GM18508 (cell line): ENCODE results near the gene IER5.

Experiments used
- ATAC-seq: cut with Tn5 transposase; IDR thresholded peaks from one replicate; pipeline ENCODE4 v1.9.1; 2021; ENCODE audit warnings: moderate number of reproducible peaks; ENCODE audit not compliant: insufficient read depth, unreplicated experiment

Gene IER5

GRCh38 chr1:181128592-181129497, 40.3 kb downstream of the IER5 start:
- peak; percentile 41 for ATAC-seq

DNA sequence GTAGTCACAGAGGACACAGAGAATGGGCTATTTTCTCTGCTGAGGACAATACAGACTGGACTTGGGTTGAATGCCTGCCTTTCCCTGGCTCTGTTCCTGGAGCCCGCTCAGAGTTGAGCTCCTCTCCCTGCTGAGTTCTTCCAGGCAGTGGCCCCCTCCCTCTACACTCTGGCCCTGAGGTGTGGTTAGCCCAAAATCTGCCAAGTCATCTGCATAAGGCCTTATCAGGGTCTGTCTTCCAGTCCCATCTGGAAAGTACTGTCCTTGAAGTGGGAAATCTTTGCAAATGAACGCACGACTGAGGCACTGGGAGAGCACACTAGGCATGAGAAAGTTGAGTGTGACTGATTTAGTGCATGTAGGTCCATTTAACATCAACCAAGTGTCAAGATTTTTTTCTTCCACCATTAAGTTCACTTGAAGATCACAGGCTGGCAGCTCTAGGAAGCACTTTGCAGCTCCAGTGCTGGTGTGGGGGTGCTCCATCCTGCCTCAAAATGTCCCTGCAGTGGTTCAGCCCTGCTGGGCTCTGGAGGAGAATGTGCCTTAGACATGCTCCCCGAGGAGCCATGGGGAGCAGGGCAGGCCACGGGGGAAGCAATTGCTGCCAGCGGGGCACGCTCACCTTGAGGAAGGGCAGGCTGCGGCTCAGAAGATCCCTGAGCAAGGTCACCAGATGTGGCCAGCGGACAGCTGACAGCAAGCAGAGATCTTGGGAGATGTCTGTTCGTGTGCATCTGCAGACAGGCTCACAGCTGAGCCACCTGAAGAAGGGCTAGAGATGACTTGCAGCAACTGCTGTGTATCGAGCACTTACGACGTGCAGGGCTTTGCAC, 41.5 kb downstream of the IER5 start:
- no peak for ATAC-seq

- no peak for ATAC-seq
Measured at GRCh38 chr1:181131255-181131941, 42.9 kb downstream of the IER5 start.

- ATAC-seq = no peak
Measured at GRCh38 chr1:181133441-181133951, 45.0 kb downstream of the IER5 start.

DNA sequence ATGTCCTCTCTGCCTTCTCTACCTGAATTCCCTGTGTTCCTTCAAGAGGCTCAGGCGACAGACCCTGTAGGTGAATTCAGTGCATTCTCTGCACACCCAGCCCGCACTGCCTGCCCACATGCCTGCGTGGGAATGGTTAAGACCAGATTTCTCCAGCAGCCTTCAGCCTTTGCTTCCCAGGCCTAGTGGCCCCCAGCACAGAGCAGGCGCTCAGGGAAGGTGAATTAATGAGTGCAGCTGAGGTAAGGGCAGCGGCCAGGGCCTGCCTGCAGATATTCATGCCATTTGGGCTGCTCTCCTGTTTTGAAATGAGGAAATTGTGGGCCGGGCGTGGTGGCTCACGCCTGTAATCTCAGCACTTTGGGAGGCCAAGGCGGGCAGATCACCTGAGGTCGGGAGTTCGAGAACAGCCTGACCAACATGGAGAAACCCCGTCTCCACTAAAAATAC, 45.5 kb downstream of the IER5 start:
- no peak for ATAC-seq

DNA sequence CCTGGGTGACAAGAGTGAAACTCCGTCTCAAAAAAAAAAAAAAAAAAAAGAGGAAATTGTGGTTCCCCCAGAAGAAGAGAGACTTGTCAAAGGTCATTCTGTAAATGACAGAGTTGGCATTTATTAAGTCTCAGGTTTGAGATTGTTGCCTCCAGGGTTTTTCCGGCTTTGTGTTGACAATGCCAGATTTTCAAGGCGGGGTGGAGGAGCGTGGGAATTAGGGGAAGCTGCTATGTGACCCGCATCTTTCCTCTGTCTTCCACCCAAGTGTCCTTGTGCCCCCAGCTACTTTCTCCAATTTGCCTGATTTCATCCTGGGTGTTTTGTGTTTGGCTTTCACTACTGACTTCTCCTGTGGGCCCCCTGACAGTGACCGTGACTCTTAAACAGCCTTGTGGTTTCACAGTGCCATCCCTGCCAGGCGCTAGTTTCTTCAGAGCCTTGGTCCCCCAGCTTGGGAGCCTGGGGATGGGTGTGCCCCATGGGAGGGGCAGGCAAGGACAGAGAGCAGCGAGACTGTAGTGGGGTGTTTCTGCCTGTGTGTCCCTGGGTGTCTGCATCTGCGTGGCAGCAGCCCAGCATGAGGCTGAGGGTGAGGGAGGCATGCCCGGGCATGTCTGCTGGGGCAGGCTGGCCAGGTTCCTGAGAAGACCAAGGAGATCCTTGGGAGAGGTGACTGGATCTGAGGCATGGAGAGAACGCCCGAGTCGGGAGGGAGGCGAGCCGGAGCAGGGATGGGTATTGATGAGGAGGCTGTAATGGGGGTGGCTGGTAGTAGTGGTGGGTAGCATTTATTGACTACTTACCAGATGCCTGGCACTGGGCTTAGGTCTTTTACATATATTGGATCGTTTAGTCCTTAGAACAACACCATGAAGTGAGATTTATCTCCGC, 46.3 kb downstream of the IER5 start:
- ATAC-seq = no peak

- ATAC-seq = no peak
Measured at GRCh38 chr1:181135437-181135731, 46.9 kb downstream of the IER5 start.

DNA sequence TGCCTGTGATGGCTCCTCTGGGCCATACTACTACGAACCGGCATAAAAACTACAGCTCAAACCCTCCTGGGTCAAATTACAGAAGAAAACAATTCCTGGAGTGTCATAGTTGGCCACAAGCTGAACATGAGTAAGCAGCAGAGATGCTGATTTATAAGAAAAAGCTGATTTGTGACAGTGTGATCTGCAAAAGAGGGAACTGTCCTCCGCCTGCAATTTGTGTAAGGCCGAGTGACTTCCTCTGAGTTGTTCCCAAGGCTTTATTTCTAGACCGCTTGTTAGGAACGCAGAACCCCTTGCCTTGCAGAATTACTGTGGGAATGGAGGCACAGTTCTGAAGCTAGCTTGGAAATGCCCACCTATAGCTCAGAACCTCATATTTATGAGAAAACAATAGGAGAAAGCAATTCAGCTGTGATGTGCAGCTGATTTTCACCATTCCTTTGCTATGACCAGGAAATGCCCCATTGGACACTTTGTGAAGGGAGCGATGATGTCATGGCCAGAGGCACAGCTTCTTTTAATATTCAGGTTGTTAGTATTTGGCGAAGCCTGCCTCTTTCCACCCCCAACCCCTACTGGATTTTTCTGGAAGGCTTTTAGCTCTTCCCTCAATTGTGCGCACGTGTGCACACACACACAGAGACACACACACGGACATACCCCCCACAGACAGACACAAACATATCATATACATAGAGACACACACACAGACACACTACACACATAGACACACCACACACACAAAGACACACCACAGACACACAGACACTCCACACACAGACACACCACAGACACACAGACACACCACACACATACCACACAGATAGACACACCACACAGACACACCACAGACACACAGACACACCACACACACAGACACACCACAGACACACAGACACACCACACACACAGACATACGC, 47.6 kb downstream of the IER5 start:
- no peak for ATAC-seq

- no peak for ATAC-seq
Measured at GRCh38 chr1:181136738-181137122, 48.2 kb downstream of the IER5 start.

DNA sequence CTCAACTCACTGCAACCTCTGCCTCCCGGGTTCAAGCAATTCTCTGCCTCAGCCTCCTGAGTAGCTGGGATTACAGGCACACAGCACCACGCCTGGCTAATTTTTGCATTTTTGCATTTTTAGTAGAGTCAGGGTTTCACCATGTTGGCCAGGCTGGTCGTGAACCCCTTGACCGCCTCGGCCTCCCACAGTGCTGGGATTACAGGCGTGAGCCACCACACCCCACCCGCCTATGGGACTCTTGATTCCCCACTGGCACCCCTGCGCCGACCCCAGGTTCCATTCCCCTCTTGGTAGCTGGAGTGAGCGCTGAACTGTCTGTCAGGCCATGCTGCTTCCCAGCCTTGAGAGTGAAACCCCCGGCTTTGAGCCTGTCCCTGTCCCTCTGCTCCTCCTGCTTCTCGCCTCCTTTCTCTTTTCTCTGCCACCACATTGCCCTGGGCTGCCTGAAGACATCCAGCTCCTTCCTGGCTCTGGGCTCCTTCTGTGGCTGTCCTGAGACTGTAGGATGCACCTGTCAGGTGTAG, 48.8 kb downstream of the IER5 start:
- no peak for ATAC-seq

DNA sequence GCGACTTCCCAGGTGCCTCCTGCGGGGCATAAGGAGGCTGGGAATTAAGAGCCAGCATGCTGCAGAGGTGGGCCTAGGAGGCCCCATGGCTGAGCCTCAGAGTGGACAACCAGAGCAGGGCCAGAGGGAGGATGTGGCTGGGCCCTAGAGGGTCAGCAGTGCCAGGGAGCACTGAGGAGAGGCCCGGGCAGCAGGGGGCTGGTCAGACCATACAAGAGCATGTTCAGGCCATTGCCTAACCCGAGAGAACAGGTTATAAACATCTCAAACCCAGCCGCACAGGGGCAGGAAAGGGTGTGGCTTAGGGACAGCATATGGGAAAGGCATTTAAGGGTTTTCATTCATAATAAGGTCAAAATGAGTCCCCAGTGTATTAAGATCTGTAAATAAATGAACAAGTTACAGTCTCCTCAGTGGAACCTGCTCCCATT, 51.1 kb downstream of the IER5 start:
- no peak for ATAC-seq

- no peak for ATAC-seq
Measured at GRCh38 chr1:181140398-181140797, 51.9 kb downstream of the IER5 start.

GRCh38 chr1:181140891-181141290, 52.4 kb downstream of the IER5 start:
- ATAC-seq = no peak

GRCh38 chr1:181141431-181141910, 53.0 kb downstream of the IER5 start:
- no peak for ATAC-seq
